Testis (tissue), 3 donors: ENCODE measurements around the gene PIP5K1B. TPM values are rescaled to one million over a fixed set of nuclear protein-coding genes. Genes with fewer than 3 reads are reported as not detected.
A peak's percentile ranks its signal among the peaks of the same experiment; 100 is the strongest.

Experiments
- DNase-seq: peaks from one replicate; pipeline ENCODE4 v3.0.0-alpha.2; 2019
- H3K27ac ChIP-seq, 2 donors: fragments of 200-600 bp; sonication (generic); one replicate each; pipeline ENCODE4 v1.5.1; 2019
- H3K27me3 ChIP-seq: fragments of 200-600 bp; sonication (generic); one replicate; pipeline ENCODE4 v1.5.1; 2019
- H3K36me3 ChIP-seq: fragments of 200-600 bp; sonication (generic); one replicate; pipeline ENCODE4 v1.5.1; 2017; ENCODE audit warnings: low read depth; ENCODE audit errors: missing control alignments
- H3K4me1 ChIP-seq: fragments of 200-600 bp; sonication (generic); one replicate; pipeline ENCODE4 v1.5.1; 2019
- H3K4me3 ChIP-seq, 2 donors: fragments of 200-600 bp; sonication (generic); one replicate each; pipeline ENCODE4 v1.5.1; 2017 to 2019
- H3K9me3 ChIP-seq: fragments of 200-600 bp; sonication (generic); one replicate; pipeline ENCODE4 v1.5.1; 2017
- CTCF ChIP-seq, 3 experiments: fragments of 450-650 bp in 2 of 3; fragments of 200-600 bp in 1 of 3; sonication (generic) in 1 of 3; IDR thresholded peaks; one replicate each; pipeline ENCODE4 v1.5.1; 2016 to 2019; ENCODE audit warnings: antibody characterized with exemption in 3 of 3, mild to moderate bottlenecking in 2 of 3, moderate library complexity in 1 of 3
- POLR2A ChIP-seq: fragments of 450-650 bp; IDR thresholded peaks from one replicate; pipeline ENCODE4 v1.6.1; 2017; ENCODE audit warnings: antibody characterized with exemption, mild to moderate bottlenecking, moderate library complexity
- WGBS, 2 donors: methylation state at CpG; one replicate each; pipeline ENCODE4 v1.1.5; 2018; 5-methylcytosine and 5-hydroxymethylcytosine counted together
- intact Hi-C: fragments of 100-400 bp; cut with DNase I; formaldehyde crosslinking; loops from one replicate; pipeline ENCODE4 v1.15.1; 2023; ENCODE audit warnings: low total_unique reads
- polyA plus RNA-seq: library from polyadenylated mRNA; stranded (reverse); fragments of 350-450 nt; fragmentation: Illumina TruSeq; extraction: RNeasy Lipid Tissue Mini Kit (QIAGEN cat#74804); gene quantifications from one replicate; pipeline ENCODE4 v1.2.3, GENCODE V29; 2014; ENCODE audit warnings: low read depth, low replicate concordance; ENCODE audit not compliant: insufficient read depth
- total RNA-seq, 2 donors: library from RNA; depleted of rRNA; stranded (reverse); fragments of >200 nt; gene quantifications; one replicate each; pipeline ENCODE4 v1.2.3, GENCODE V29; 2016

Gene PIP5K1B
- total and polyA plus RNA-seq, 3 donors from 2014 or later: 53.6 to 70.5 (median 66.9) TPM

- Histone ChIP-seq H3K9me3 (no peaks in the 10 kb centered on the region), H3K36me3 (no peaks in the 10 kb centered on the region), H3K4me3 (no peak overlapping the region), H3K27ac (no peak overlapping the region), H3K27me3 (no peaks in the 10 kb centered on the region), H3K4me1 (peaks cover 6% of the 10 kb centered on the region)
- TF ChIP-seq POLR2A (no peak), CTCF (IDR thresholded peaks at IDR 0.05) (no peak)
- intact Hi-C loops: no loop called here
- DNase-seq: no peak
- WGBS, 2 donors: 89 to 95% methylated on average over 2 of the region's 2 CpGs
Measured at GRCh38 chr9:68777070-68777763, 72.2 kb downstream of the PIP5K1B start.

- intact Hi-C loops: no loop called here
- no peaks in the 10 kb centered on the region for H3K36me3 ChIP-seq
- WGBS, 2 donors: 69 to 76% methylated on average over 5 of the region's 5 CpGs
- H3K9me3 ChIP-seq: no peaks in the 10 kb centered on the region
- TF ChIP-seq POLR2A (no peak), CTCF (IDR thresholded peaks at IDR 0.05) (no peak)
- no peak overlapping the region for H3K4me3 ChIP-seq
- no peaks in the 10 kb centered on the region for H3K27me3 ChIP-seq
- DNase-seq: no peak
- H3K27ac ChIP-seq: no peak overlapping the region
- H3K4me1 ChIP-seq: peaks cover 8% of the 10 kb centered on the region
Measured at GRCh38 chr9:68778635-68779034, 73.6 kb downstream of the PIP5K1B start.

- H3K27ac ChIP-seq: peak overlapping the region; percentile 78 to 83
- H3K4me3 ChIP-seq: peak overlapping the region; percentile 69 to 76
- intact Hi-C loops: no loop called here
- H3K27me3 ChIP-seq: no peaks in the 10 kb centered on the region
- TF ChIP-seq POLR2A (peak; percentile 10), CTCF (IDR thresholded peaks at IDR 0.05) (peak in 2 of 3 experiments; percentile 21 to 36)
- no peaks in the 10 kb centered on the region for H3K36me3 ChIP-seq
- DNase-seq: peak; percentile 92
- peaks cover 13% of the 10 kb centered on the region for H3K4me1 ChIP-seq
- 1% methylated on average over 19 to 53 of the region's 65 CpGs for WGBS, 2 donors
- no peaks in the 10 kb centered on the region for H3K9me3 ChIP-seq
Measured at GRCh38 chr9:68779558-68780379, 74.7 kb downstream of the PIP5K1B start.

DNA sequence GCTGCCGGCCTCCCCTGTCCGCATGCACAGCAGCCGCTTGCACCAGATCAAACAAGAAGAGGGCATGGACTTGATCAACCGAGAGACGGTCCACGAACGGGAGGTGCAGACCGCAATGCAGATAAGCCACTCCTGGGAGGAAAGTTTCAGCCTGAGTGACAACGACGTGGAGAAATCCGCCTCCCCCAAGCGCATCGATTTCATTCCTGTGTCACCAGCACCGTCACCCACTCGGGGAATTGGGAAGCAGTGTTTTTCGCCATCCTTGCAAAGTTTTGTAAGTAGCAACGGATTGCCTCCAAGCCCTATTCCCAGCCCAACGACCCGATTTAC is 75.3 kb downstream of the PIP5K1B start:
- DNase-seq: no peak
- H3K36me3 ChIP-seq: no peaks in the 10 kb centered on the region
- intact Hi-C loops: no loop called here
- TF ChIP-seq CTCF (IDR thresholded peaks at IDR 0.05) (no peak), POLR2A (no peak)
- no peaks in the 10 kb centered on the region for H3K9me3 ChIP-seq
- H3K27me3 ChIP-seq: no peaks in the 10 kb centered on the region
- H3K4me3 ChIP-seq: peak overlapping the region; percentile 69 to 76
- WGBS, 2 donors: 0 to 2% methylated on average over 4 to 19 of the region's 19 CpGs
- peak overlapping the region; percentile 78 to 83 for H3K27ac ChIP-seq
- H3K4me1 ChIP-seq: peaks cover 13% of the 10 kb centered on the region
